Measurements from ENCODE around the gene CD209. TPM values are rescaled to one million over a fixed set of nuclear protein-coding genes. Genes with fewer than 3 reads are reported as not detected.

CD209 gene
- total RNA-seq, 1 donor from 2014 or later, result 10.6 TPM

DNA sequence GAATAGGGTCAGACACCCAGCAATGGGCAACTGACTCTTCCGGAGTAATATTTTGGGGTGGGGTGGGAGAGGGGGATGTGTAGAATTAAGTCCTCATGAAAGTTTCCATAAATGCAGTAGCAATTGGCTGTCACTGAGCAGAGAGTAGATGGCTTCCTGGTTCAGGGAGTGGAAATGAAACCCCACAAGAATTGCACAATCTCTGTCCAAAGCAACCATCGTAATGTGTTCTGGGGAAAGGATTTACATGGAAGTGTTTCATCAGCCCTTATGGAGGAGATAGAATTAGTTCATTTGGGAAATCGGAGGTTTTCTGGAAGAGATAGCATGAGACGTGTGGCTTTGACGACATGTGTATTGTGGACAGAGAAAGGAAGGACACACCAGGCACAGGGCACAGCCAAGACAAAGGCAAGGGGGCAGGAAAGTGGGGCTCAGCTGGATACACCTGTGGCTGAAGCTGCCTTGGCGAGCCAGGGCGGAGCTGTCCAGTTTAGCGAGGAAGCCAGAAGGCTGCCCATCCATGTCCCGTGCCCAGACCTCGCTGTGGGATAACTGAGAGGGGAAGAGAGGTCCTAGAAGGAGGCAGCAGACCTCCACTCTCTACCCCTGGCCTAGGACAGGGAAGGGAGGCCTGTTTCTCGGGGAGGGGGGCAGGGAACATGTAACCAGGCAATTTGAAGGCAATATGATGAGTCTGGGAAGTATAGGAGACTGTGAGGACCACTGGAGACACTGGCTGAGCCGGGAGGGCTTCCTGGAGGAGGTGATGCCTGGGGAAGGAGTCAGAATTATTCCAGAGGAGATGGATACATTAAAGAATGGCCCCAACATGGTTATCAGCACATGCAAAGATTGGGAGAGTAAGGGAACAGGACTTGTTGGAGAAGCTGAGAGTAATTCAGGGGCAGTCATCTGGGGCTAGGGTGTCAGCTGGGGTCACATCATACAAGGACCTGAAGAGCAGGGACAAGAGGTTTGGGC, 12.8 kb downstream of the CD209 start:
- TF ChIP-seq, protein P1, sequence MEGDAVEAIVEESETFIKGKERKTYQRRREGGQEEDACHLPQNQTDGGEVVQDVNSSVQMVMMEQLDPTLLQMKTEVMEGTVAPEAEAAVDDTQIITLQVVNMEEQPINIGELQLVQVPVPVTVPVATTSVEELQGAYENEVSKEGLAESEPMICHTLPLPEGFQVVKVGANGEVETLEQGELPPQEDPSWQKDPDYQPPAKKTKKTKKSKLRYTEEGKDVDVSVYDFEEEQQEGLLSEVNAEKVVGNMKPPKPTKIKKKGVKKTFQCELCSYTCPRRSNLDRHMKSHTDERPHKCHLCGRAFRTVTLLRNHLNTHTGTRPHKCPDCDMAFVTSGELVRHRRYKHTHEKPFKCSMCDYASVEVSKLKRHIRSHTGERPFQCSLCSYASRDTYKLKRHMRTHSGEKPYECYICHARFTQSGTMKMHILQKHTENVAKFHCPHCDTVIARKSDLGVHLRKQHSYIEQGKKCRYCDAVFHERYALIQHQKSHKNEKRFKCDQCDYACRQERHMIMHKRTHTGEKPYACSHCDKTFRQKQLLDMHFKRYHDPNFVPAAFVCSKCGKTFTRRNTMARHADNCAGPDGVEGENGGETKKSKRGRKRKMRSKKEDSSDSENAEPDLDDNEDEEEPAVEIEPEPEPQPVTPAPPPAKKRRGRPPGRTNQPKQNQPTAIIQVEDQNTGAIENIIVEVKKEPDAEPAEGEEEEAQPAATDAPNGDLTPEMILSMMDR (IDR thresholded peaks at IDR 0.05), result no peak
- DNase-seq, result peak; percentile 57
- ATAC-seq, result peak; percentile 79
- peaks cover 27% of the 10 kb centered on the region for H3K27me3 ChIP-seq
- H3K4me1 ChIP-seq, result peaks cover 3% of the 10 kb centered on the region
- intact Hi-C loops (cut with DNase I), result no loop called here
- no peak overlapping the region for H3K27ac ChIP-seq
- H3K36me3 ChIP-seq, result no peaks in the 10 kb centered on the region
- no peaks in the 10 kb centered on the region for H3K9me3 ChIP-seq
- no peak overlapping the region for H3K4me3 ChIP-seq

DNA sequence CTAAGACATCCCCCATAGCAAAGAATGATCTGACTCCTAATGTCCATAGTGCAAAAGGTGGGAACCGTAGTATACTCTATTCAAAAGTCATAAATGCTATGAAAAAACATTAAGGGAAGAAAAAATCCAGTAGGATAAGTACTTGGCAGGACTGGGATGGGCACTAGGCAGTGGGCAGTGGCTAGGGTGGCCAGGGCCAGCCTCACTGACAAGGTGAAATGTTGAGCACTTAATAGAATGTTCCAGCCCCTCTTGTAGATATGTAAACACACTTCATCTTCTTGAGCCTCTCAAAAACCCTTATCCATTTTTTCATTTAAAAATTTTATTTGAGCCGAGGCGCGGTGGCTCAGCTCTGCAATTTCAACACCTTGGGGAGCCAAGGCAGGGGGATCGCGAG, 14.0 kb downstream of the CD209 start:
- Histone ChIP-seq H3K4me1 (peaks cover 3% of the 10 kb centered on the region), H3K4me3 (no peak overlapping the region), H3K9me3 (no peaks in the 10 kb centered on the region), H3K27me3 (peaks cover 38% of the 10 kb centered on the region), H3K27ac (no peak overlapping the region), H3K36me3 (no peaks in the 10 kb centered on the region)
- ATAC-seq, result peak; percentile 55
- intact Hi-C loops (cut with DNase I), result no loop called here
- TF ChIP-seq, protein P1 (IDR thresholded peaks at IDR 0.05), result no peak
- DNase-seq, result peak; percentile 64

DNA sequence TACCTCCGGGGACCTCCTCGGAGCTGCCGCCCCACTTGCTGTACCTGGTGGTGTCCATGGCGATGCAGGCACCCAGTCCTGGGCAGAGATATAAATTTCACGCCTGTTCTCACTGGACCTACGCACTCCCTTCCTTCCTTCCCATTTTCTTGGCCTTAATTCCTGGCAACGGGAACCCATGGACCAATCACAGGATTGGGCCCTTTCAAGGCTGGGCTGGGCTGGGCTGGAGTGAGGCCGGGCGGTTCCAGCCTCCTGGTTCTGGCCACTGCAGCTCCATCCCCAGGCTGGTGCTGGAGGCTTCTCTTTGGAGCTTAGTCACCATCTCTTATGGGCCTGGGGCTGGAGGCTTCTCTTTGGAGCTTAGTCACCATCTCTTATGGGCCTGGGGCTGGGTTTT, 15.3 kb downstream of the CD209 start, which contains the start of gene CLEC4G:
Gene CLEC4G, minus strand, starts transcription at position 66 of the 400 bp plus-strand sequence. Its CDS starts 8 bp downstream, at position 58.
- no peak within 1 kb of the TSS for H3K4me3 ChIP-seq
- H3K27me3 ChIP-seq, result peaks cover 45% of the 10 kb centered on the region
- peaks cover 3% of the 10 kb centered on the region for H3K4me1 ChIP-seq
- H3K27ac ChIP-seq, result no peak within 1 kb of the TSS
- intact Hi-C loops (cut with DNase I), result no loop called here
- no peak for DNase-seq
- no peaks in the 10 kb centered on the region for H3K9me3 ChIP-seq
- TF ChIP-seq, protein P1 (IDR thresholded peaks at IDR 0.05), result no peak
- H3K36me3 ChIP-seq, result no peaks in the 10 kb centered on the region
- ATAC-seq, result no peak

DNA sequence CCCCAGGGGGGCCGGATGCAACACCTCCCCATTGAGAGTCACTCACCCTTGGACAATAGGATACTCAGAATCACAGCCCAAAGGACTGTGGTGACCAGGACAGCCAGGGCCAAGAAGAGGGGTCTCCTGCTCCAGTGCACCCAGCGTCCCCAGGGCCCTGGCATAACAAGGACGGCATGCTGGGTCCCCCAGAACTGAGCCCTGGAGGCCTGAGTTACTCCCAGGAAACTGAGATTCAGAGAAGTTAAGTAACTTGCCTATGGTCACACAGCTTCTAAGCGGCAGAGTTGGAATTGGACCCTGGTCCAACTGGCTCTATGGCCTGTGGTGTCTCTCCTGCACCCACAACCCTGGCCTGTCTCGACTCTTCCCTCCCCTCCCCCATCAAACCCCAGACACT, 15.7 kb downstream of the CD209 start:
- intact Hi-C loops (cut with DNase I), result no loop called here
- Histone ChIP-seq H3K9me3 (no peaks in the 10 kb centered on the region), H3K27me3 (peaks cover 45% of the 10 kb centered on the region), H3K4me1 (peaks cover 3% of the 10 kb centered on the region), H3K36me3 (no peaks in the 10 kb centered on the region), H3K27ac (no peak overlapping the region), H3K4me3 (no peak overlapping the region)
- DNase-seq (no peak), ATAC-seq (no peak)
- TF ChIP-seq, protein P1 (IDR thresholded peaks at IDR 0.05), result no peak

DNA sequence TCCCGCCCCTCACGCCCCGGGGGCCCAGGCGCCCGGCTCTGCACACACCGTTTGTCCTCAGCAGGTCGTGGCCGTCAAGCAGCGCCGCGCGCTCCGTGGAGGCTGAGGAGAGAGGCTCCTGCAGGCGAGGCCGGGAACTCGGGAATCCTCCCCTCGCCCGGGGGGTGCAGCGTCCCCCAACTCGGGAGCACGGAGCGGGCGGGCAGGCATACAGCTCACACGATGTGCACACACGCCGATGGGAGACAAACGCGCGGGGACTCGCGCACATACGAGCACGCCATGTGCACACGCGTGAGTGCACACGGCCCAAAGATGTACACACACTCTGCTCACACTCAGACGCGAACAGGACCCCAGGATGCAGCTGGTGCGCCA, 16.1 kb downstream of the CD209 start:
- Histone ChIP-seq H3K27ac (no peak overlapping the region), H3K36me3 (no peaks in the 10 kb centered on the region), H3K4me1 (peaks cover 3% of the 10 kb centered on the region), H3K27me3 (peaks cover 45% of the 10 kb centered on the region), H3K4me3 (no peak overlapping the region), H3K9me3 (no peaks in the 10 kb centered on the region)
- no peak for ATAC-seq
- TF ChIP-seq, protein P1 (IDR thresholded peaks at IDR 0.05), result no peak
- no peak for DNase-seq
- intact Hi-C loops (cut with DNase I), result no loop called here

Measured in upper lobe of right lung (tissue), 1 donor.